ENCODE data around the gene JAKMIP1. TPM values are rescaled to one million over a fixed set of nuclear protein-coding genes. Genes with fewer than 3 reads are reported as not detected.
A peak's percentile ranks its signal among the peaks of the same experiment; 100 is the strongest.
"Not testable (repeated sequence)": the region's sequence is repeated elsewhere in the genome, so short reads cannot be mapped to it uniquely, and the experiment has no call there.

The JAKMIP1 gene
- total RNA-seq, 1 donor, result not detected

DNA sequence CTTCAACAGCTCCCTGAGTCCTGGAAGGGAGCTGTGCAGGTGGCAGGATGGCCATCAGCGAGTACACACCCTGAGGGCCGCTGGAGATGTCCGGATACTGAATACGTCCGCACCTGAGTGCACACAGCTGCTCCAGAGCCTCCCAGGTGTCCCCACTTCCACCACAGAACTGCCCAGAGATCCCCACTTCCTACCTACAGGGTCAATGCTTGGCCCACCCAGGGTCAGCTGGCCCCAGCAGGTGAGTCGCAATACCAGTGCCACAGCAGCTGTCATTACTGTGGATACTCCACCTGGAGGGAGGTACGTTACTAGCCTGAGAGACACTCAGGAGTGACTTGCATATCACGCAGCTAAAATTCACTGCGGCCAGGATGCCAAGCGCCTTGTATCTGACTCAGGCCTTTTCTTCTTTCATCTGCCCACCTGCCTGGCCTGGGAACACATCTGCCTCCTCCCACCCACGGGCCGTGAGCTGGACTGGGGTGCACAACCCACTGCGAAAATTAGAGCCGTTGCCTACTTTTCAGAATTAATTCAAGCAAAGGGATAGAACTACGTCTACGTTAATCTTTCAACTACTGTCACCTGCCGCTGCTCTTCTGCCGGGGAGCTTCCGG is 191.5 kb downstream of the JAKMIP1 start:
- TF ChIP-seq, protein P1, sequence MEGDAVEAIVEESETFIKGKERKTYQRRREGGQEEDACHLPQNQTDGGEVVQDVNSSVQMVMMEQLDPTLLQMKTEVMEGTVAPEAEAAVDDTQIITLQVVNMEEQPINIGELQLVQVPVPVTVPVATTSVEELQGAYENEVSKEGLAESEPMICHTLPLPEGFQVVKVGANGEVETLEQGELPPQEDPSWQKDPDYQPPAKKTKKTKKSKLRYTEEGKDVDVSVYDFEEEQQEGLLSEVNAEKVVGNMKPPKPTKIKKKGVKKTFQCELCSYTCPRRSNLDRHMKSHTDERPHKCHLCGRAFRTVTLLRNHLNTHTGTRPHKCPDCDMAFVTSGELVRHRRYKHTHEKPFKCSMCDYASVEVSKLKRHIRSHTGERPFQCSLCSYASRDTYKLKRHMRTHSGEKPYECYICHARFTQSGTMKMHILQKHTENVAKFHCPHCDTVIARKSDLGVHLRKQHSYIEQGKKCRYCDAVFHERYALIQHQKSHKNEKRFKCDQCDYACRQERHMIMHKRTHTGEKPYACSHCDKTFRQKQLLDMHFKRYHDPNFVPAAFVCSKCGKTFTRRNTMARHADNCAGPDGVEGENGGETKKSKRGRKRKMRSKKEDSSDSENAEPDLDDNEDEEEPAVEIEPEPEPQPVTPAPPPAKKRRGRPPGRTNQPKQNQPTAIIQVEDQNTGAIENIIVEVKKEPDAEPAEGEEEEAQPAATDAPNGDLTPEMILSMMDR (IDR thresholded peaks at IDR 0.05; ENCODE audit: extremely low read depth, low read depth, low read length), result no peak
- H3K27me3 ChIP-seq (ENCODE audit: insufficient read depth, low read length), result peaks cover 4% of the 10 kb centered on the region
- H3K9me3 ChIP-seq (ENCODE audit: low read depth, low read length), result no peaks in the 10 kb centered on the region
- H3K4me3 ChIP-seq (ENCODE audit: insufficient read depth, low read length), result no peak overlapping the region
- no peaks in the 10 kb centered on the region for H3K4me1 ChIP-seq (ENCODE audit: insufficient read depth, low read length)
- H3K27ac ChIP-seq (ENCODE audit: low read depth, low read length), result no peak overlapping the region
- no peak overlapping the region for H2AFZ ChIP-seq (ENCODE audit: low read length)
- H3K4me2 ChIP-seq (ENCODE audit: insufficient read depth, low read length), result no peak overlapping the region
- no peaks in the 10 kb centered on the region for H4K20me1 ChIP-seq (ENCODE audit: insufficient read depth, low read length)
- DNase-seq (ENCODE audit: insufficient read length, low spot score, missing footprints), result peak; percentile 55
- no peaks in the 10 kb centered on the region for H3K36me3 ChIP-seq (ENCODE audit: insufficient read depth, low read length)
- H3K79me2 ChIP-seq (ENCODE audit: insufficient read depth, low read length), result no peaks in the 10 kb centered on the region

GRCh38 chr4:6008092-6008551 is 192.2 kb downstream of the JAKMIP1 start:
- no peak overlapping the region for H3K4me3 ChIP-seq (ENCODE audit: insufficient read depth, low read length)
- H3K27ac ChIP-seq (ENCODE audit: low read depth, low read length), result no peak overlapping the region
- no peaks in the 10 kb centered on the region for H3K4me1 ChIP-seq (ENCODE audit: insufficient read depth, low read length)
- no peak overlapping the region for H2AFZ ChIP-seq (ENCODE audit: low read length)
- TF ChIP-seq, protein P1 (IDR thresholded peaks at IDR 0.05; ENCODE audit: extremely low read depth, low read depth, low read length), result no peak
- DNase-seq (ENCODE audit: insufficient read length, low spot score, missing footprints), result peak; percentile 58
- H3K27me3 ChIP-seq (ENCODE audit: insufficient read depth, low read length), result peaks cover 4% of the 10 kb centered on the region
- no peaks in the 10 kb centered on the region for H3K79me2 ChIP-seq (ENCODE audit: insufficient read depth, low read length)
- no peaks in the 10 kb centered on the region for H3K9me3 ChIP-seq (ENCODE audit: low read depth, low read length)
- no peaks in the 10 kb centered on the region for H3K36me3 ChIP-seq (ENCODE audit: insufficient read depth, low read length)
- no peak overlapping the region for H3K4me2 ChIP-seq (ENCODE audit: insufficient read depth, low read length)
- H4K20me1 ChIP-seq (ENCODE audit: insufficient read depth, low read length), result no peaks in the 10 kb centered on the region

DNA sequence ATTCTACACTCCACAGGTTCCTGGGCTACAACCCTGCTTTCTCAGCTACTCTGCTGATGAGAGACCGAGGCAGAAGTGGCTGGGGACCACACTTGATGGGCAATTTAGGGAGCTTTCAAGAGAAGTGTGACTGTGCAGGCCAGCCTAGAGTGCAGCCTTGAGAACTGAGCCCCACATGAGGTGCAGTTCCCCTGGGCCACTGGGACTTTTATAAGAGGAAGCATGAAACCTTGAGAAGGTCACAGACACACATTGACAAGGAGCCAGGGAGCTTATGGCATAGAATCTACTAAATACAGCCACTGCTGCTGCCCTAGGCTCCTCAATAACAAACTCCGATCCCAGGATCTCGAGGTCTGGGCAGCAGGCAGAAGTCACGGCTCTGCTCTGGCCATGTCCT is 195.2 kb downstream of the JAKMIP1 start:
- Histone ChIP-seq H3K4me3 (ENCODE audit: insufficient read depth, low read length) (no peak overlapping the region), H4K20me1 (ENCODE audit: insufficient read depth, low read length) (no peaks in the 10 kb centered on the region), H3K79me2 (ENCODE audit: insufficient read depth, low read length) (no peaks in the 10 kb centered on the region), H3K36me3 (ENCODE audit: insufficient read depth, low read length) (no peaks in the 10 kb centered on the region), H2AFZ (ENCODE audit: low read length) (no peak overlapping the region), H3K9me3 (ENCODE audit: low read depth, low read length) (no peaks in the 10 kb centered on the region), H3K27ac (ENCODE audit: low read depth, low read length) (no peak overlapping the region), H3K27me3 (ENCODE audit: insufficient read depth, low read length) (peaks cover 4% of the 10 kb centered on the region), H3K4me2 (ENCODE audit: insufficient read depth, low read length) (no peak overlapping the region), H3K4me1 (ENCODE audit: insufficient read depth, low read length) (no peaks in the 10 kb centered on the region)
- TF ChIP-seq, protein P1 (IDR thresholded peaks at IDR 0.05; ENCODE audit: extremely low read depth, low read depth, low read length), result no peak
- DNase-seq (ENCODE audit: insufficient read length, low spot score, missing footprints), result no peak

- not testable (repeated sequence) for H3K79me2 ChIP-seq (ENCODE audit: insufficient read depth, low read length); DNase-seq (ENCODE audit: insufficient read length, low spot score, missing footprints); H3K9me3 ChIP-seq (ENCODE audit: low read depth, low read length); H3K27me3 ChIP-seq (ENCODE audit: insufficient read depth, low read length); H3K36me3 ChIP-seq (ENCODE audit: insufficient read depth, low read length); H3K27ac ChIP-seq (ENCODE audit: low read depth, low read length); H4K20me1 ChIP-seq (ENCODE audit: insufficient read depth, low read length); H2AFZ ChIP-seq (ENCODE audit: low read length); H3K4me3 ChIP-seq (ENCODE audit: insufficient read depth, low read length); H3K4me1 ChIP-seq (ENCODE audit: insufficient read depth, low read length); H3K4me2 ChIP-seq (ENCODE audit: insufficient read depth, low read length)
Measured at GRCh38 chr4:6003485-6003884, 196.9 kb downstream of the JAKMIP1 start.
